Peyer's patch (tissue), 4 donors: Measurements from ENCODE around the gene RIC1. TPM values are rescaled to one million over a fixed set of nuclear protein-coding genes. Genes with fewer than 3 reads are reported as not detected.
A peak's percentile ranks its signal among the peaks of the same experiment; 100 is the strongest.

Source experiments
- DNase-seq, 3 donors: peaks; one replicate each; pipeline ENCODE4 v3.0.0-alpha.2; 2017 to 2019
- H3K27ac ChIP-seq, 4 donors: fragments of 200-600 bp; sonication (generic); one replicate each; pipeline ENCODE4 v1.5.1; 2016 to 2019
- H3K27me3 ChIP-seq, 2 donors: fragments of 200-600 bp; sonication (generic); one replicate each; pipeline ENCODE4 v1.5.1; 2019
- H3K36me3 ChIP-seq, 3 donors: fragments of 200-600 bp; sonication (generic); one replicate each; pipeline ENCODE4 v1.5.1; 2016 to 2019
- H3K4me1 ChIP-seq, 4 donors: fragments of 200-600 bp; sonication (generic); one replicate each; pipeline ENCODE4 v1.5.1; 2016 to 2019
- H3K4me3 ChIP-seq, 4 donors: fragments of 200-600 bp; sonication (generic); 1 replicate in 3 of 4; 2 replicates in 1 of 4; pipeline ENCODE4 v1.5.1; 2016 to 2019; ENCODE audit warnings: mild to moderate bottlenecking in 1 of 4
- H3K9me3 ChIP-seq, 4 donors: fragments of 200-600 bp; sonication (generic); one replicate each; pipeline ENCODE4 v1.5.1; 2016 to 2019; ENCODE audit warnings: mild to moderate bottlenecking in 1 of 4
- CTCF ChIP-seq, 6 experiments: fragments of 450-650 bp in 4 of 6; fragments of 200-600 bp in 2 of 6; sonication (generic) in 1 of 6; IDR thresholded peaks; one replicate each; pipeline ENCODE4 v1.5.1; 2017 to 2019; ENCODE audit warnings: antibody characterized with exemption in 6 of 6, mild to moderate bottlenecking in 3 of 6, moderate library complexity in 1 of 6
- POLR2A ChIP-seq, 2 donors: fragments of 450-650 bp; IDR thresholded peaks; one replicate each; pipeline ENCODE4 v1.5.1; 2017; ENCODE audit warnings: antibody characterized with exemption in 2 of 2, mild to moderate bottlenecking in 2 of 2, moderate library complexity in 2 of 2
- total RNA-seq, 4 donors: library from RNA; depleted of rRNA; stranded (reverse); fragments of >200 nt; gene quantifications; one replicate each; pipeline ENCODE4 v1.1.0, GENCODE V29; 2016

The RIC1 gene
- total RNA-seq, 4 donors from 2014 or later: 31.1 to 49.6 (median 39.2) TPM

- DNase-seq: no peak
- H3K4me3 ChIP-seq: no peak overlapping the region
- H3K9me3 ChIP-seq: no peaks in the 10 kb centered on the region
- TF ChIP-seq POLR2A (IDR thresholded peaks at IDR 0.05): no peak
- no peak for TF ChIP-seq CTCF (IDR thresholded peaks at IDR 0.05)
- H3K27me3 ChIP-seq: no peaks in the 10 kb centered on the region
- H3K36me3 ChIP-seq: no peaks in the 10 kb centered on the region
- peaks cover 0 to 4% (median 2%) of the 10 kb centered on the region in 4 donors for H3K4me1 ChIP-seq
- H3K27ac ChIP-seq: no peak overlapping the region
Observed at GRCh38 chr9:5614192-5614591, 14.7 kb upstream of the RIC1 start.

- Histone ChIP-seq H3K27ac (no peak overlapping the region), H3K9me3 (no peaks in the 10 kb centered on the region), H3K4me3 (no peak overlapping the region), H3K27me3 (no peaks in the 10 kb centered on the region), H3K4me1 (peaks cover 0 to 4% (median 2%) of the 10 kb centered on the region in 4 donors), H3K36me3 (no peaks in the 10 kb centered on the region)
- DNase-seq: no peak
- TF ChIP-seq POLR2A (IDR thresholded peaks at IDR 0.05) (no peak), CTCF (IDR thresholded peaks at IDR 0.05) (no peak)
Observed at GRCh38 chr9:5614985-5615384, 13.9 kb upstream of the RIC1 start.

- TF ChIP-seq CTCF (IDR thresholded peaks at IDR 0.05): no peak
- DNase-seq: no peak
- H3K4me1 ChIP-seq: peaks cover 0 to 4% (median 2%) of the 10 kb centered on the region in 4 donors
- H3K27me3 ChIP-seq: no peaks in the 10 kb centered on the region
- H3K36me3 ChIP-seq: no peaks in the 10 kb centered on the region
- peak overlapping the region in 1 of 4 donors; percentile 43 for H3K27ac ChIP-seq
- H3K4me3 ChIP-seq: no peak overlapping the region
- no peaks in the 10 kb centered on the region for H3K9me3 ChIP-seq
Observed at GRCh38 chr9:5617749-5618148, 11.2 kb upstream of the RIC1 start.

- no peak for TF ChIP-seq POLR2A (IDR thresholded peaks at IDR 0.05)
- TF ChIP-seq CTCF (IDR thresholded peaks at IDR 0.05): no peak
Observed at GRCh38 chr9:5620494-5620893, 8.4 kb upstream of the RIC1 start.

GRCh38 chr9:5621327-5621726, 7.6 kb upstream of the RIC1 start:
- H3K27ac ChIP-seq: no peak overlapping the region
- no peaks in the 10 kb centered on the region for H3K9me3 ChIP-seq
- no peak for DNase-seq
- H3K4me1 ChIP-seq: peaks cover 0 to 12% (median 3%) of the 10 kb centered on the region in 4 donors
- no peaks in the 10 kb centered on the region for H3K27me3 ChIP-seq
- no peak overlapping the region for H3K4me3 ChIP-seq
- no peaks in the 10 kb centered on the region for H3K36me3 ChIP-seq
- TF ChIP-seq POLR2A (IDR thresholded peaks at IDR 0.05) (no peak), CTCF (IDR thresholded peaks at IDR 0.05) (no peak)

More at GRCh38 chr9:5620494-5620893, 8.4 kb upstream of the RIC1 start:
- Histone ChIP-seq H3K27ac (no peak overlapping the region), H3K9me3 (no peaks in the 10 kb centered on the region), H3K36me3 (no peaks in the 10 kb centered on the region), H3K4me1 (peaks cover 0 to 4% (median 2%) of the 10 kb centered on the region in 4 donors), H3K27me3 (no peaks in the 10 kb centered on the region), H3K4me3 (no peak overlapping the region)
- no peak for DNase-seq

GRCh38 chr9:5622016-5622415, 6.9 kb upstream of the RIC1 start:
- H3K4me1 ChIP-seq: peaks cover 0 to 17% (median 4%) of the 10 kb centered on the region in 4 donors
- no peak overlapping the region for H3K27ac ChIP-seq
- H3K36me3 ChIP-seq: no peaks in the 10 kb centered on the region
- H3K9me3 ChIP-seq: no peaks in the 10 kb centered on the region
- no peak overlapping the region for H3K4me3 ChIP-seq
- no peaks in the 10 kb centered on the region for H3K27me3 ChIP-seq
- DNase-seq: no peak
- TF ChIP-seq POLR2A (IDR thresholded peaks at IDR 0.05): no peak
- no peak for TF ChIP-seq CTCF (IDR thresholded peaks at IDR 0.05)
